ENCODE measurements around the gene RYR3.

The RYR3 gene

DNA sequence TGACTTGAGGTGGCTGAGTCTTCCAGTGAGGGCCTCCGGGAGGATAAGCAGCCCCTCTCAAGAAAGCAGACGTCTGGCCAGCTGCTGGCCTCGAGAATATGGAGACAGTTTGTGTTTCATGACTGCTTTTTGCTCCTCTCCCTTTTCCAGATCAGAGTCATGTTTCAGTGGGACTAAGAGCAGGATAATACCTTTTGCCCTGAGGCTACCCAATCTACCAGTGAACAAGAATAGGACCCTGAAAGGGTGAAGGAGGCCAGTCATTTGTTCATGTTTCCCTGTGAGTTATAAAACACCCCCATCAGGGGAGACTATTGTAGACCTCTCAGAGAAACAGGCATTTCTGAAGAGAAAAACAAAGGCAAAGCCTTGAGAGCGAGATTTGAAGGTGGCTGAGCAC lies 137.4 kb downstream of the RYR3 start:
- no peak for DNase-seq (ENCODE audit: low read depth in 2 of 2, low spot score in 1 of 2)

- DNase-seq (ENCODE audit: low read depth in 2 of 2, low spot score in 1 of 2), result no peak
Observed at GRCh38 chr15:33448961-33449606, 138.3 kb downstream of the RYR3 start.

- DNase-seq (ENCODE audit: low read depth in 2 of 2, low spot score in 1 of 2), result no peak
Observed at GRCh38 chr15:33449810-33450209, 139.0 kb downstream of the RYR3 start.

- DNase-seq (ENCODE audit: low read depth in 2 of 2, low spot score in 1 of 2), result no peak
Observed at GRCh38 chr15:33451385-33451784, 140.6 kb downstream of the RYR3 start.

DNA sequence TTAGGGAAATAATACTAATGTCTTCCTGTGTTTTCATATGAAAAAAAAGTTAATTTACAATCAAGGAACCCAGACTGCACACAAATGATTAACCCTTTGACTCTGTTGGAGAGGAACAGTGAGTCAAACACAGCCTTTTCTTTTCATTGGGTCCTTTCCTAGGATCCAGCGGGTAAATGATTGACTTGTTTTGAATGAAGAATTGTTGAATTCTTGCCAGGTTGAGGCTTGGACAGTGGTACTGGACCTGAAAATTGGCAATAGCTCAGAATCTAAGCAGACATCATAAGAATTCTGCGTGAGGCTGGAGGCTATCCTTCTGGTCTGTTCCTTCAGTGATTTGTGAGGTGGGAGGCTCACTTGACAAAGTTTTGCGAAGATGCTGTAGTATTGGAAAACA lies 143.0 kb downstream of the RYR3 start:
- DNase-seq (ENCODE audit: low read depth in 2 of 2, low spot score in 1 of 2), result no peak

GRCh38 chr15:33454346-33454745 lies 143.6 kb downstream of the RYR3 start:
- DNase-seq (ENCODE audit: low read depth in 2 of 2, low spot score in 1 of 2), result no peak

- no peak for DNase-seq (ENCODE audit: low read depth in 2 of 2, low spot score in 1 of 2)
Observed at GRCh38 chr15:33454996-33455395, 144.2 kb downstream of the RYR3 start.

DNA sequence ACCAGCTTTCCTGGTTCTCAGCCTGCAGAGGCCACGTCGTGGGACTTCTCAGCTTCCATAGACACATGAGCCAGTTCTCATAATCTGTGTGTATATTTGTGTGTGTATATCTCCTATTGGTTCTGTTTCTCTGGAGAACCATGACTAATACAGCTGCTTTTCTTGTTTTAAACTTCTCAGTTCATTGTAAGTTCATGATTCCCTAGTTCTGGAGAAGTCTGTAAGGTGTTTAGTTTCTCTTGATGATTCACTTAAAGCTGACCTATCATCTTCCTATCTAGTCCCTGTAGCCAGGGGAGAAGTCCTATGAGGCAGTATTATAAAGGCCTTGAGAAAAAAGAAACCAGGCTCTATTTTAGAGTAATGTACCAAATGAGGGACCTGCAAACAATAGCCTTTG lies 147.7 kb downstream of the RYR3 start:
- DNase-seq (ENCODE audit: low read depth in 2 of 2, low spot score in 1 of 2), result no peak

- DNase-seq (ENCODE audit: low read depth in 2 of 2, low spot score in 1 of 2), result no peak
Observed at GRCh38 chr15:33460166-33460805, 149.5 kb downstream of the RYR3 start.

DNA sequence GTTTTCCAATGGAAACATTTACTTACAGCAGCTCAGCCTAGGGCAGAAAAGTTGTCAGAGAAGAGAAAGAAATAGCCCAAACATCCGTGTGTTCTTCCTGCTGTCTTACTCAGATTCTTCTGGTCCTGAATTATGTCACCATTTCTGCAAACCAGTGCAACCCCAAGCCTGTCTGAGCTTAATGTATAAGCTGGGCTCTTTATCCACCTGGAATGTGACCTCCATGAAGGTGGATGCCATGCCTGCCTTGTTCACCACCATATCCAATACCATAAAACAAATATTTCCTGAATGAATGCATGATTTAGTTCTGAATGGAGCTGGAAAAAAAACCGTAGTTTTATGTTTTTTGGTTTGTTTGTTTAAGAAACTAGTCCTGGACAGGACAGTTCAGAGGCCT lies 150.9 kb downstream of the RYR3 start:
- DNase-seq (ENCODE audit: low read depth in 2 of 2, low spot score in 1 of 2), result no peak

DNA sequence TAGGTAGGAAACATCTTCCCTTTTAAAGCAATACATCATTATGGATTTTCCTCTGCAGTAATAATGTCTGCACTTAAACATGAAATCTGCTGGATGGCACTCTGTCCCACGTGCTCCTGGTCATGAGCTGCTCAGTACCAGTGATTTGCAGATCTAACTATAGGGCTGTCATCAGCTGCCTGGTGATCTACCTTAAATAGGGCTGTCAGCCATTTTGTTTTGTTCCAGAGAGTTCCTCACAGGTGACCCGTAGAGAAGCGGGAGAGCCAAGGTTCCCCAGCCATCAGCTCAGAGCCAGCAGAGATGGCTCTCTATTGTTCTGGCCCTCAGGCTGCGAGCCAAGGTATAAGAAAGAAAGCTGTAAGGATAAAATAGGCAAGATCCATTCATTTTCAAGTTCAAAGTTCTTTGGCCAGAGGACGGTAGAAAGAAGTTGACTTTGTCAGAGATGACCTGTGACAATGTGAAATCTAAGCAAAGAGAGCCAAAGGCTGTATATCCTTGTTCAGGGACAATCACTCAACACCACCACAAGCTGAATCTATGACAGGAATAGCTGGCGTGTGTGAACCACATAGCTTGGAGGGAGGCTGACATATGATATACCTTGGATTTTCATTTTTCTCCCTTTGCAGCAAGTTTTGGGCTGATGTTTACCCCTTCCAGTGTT lies 156.5 kb downstream of the RYR3 start:
- DNase-seq (ENCODE audit: low read depth in 2 of 2, low spot score in 1 of 2), result no peak

DNA sequence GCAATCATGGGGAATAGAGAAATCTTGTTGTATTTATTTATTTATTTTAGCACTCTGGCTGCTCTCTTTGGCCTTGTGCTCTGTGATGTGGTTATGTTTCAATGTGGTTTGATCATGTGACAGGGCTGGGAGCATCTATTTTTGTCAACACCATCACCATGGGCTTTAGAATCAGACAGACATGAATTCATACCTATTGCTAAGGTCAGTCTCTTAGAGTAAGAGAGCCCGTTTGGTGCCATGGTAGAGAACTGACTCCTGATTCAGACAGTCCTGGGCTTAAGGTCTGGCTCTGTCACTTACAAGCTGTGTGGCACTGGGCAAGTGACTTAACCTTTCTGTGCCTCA lies 157.0 kb downstream of the RYR3 start:
- no peak for DNase-seq (ENCODE audit: low read depth in 2 of 2, low spot score in 1 of 2)

DNA sequence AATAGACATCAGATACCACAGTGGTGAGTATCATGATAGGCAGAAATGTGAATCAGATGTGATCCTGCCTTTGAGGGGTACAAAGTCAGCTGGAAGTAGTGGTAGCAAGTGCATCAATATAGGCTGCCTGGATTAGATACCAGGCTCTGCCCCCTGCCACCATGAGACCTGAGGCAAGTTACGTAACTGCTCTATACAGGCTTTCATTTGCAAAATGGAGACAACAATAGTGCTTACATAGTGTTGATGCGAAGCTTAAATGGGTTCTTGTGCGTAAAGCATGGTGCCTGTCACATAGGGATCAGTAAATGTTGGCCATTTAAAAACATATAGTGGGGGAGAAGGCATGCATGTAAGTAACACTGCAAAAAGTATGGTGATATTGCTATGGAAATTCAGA lies 158.0 kb downstream of the RYR3 start:
- no peak for DNase-seq (ENCODE audit: low read depth in 2 of 2, low spot score in 1 of 2)

DNA sequence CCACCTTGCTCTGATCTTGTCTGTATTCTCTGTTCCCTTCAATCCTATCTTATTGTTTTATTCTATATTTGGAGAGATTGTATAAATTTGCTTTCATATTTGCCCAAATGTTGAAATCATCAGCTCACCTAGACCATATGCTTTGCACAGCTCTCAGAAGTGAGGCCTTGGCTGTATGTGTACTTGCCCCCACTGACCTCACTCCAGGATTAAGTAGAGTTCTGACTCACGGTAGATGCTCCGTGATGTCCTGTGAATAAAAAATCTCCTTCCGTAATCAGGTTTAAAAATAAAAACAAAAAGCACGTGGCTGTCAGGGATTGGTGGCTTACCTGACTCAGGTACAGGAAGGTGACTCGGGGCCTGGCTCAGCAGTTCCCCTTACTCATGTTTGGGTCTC lies 162.2 kb downstream of the RYR3 start:
- no peak for DNase-seq (ENCODE audit: low read depth in 2 of 2, low spot score in 1 of 2)

GRCh38 chr15:33473714-33474113 lies 162.9 kb downstream of the RYR3 start:
- no peak for DNase-seq (ENCODE audit: low read depth in 2 of 2, low spot score in 1 of 2)

GRCh38 chr15:33476076-33476475 lies 165.3 kb downstream of the RYR3 start:
- no peak for DNase-seq (ENCODE audit: low read depth in 2 of 2, low spot score in 1 of 2)

- no peak for DNase-seq (ENCODE audit: low read depth in 2 of 2, low spot score in 1 of 2)
Observed at GRCh38 chr15:33476908-33477307, 166.1 kb downstream of the RYR3 start.

DNA sequence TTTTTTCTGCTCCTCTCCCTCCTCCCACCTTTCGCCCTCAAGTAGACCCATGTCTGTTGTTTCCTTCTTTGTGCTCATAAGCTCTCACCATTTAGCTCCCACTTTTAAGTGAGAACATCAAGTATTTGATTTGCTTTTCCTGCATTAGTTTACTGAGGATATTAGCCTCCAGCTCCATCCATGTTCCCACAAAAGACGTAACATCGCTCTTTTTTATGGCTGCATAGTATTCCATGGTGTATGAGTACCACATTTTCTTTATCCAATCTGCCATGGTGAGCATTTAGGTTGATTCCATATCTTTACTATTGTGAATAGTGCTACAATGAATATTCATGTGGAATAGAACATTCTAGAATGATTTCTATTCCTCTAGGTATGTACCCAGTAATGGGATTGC lies 178.6 kb downstream of the RYR3 start:
- DNase-seq (ENCODE audit: low read depth in 2 of 2, low spot score in 1 of 2), result no peak

- no peak for DNase-seq (ENCODE audit: low read depth in 2 of 2, low spot score in 1 of 2)
Observed at GRCh38 chr15:33490703-33491102, 179.9 kb downstream of the RYR3 start.

DNA sequence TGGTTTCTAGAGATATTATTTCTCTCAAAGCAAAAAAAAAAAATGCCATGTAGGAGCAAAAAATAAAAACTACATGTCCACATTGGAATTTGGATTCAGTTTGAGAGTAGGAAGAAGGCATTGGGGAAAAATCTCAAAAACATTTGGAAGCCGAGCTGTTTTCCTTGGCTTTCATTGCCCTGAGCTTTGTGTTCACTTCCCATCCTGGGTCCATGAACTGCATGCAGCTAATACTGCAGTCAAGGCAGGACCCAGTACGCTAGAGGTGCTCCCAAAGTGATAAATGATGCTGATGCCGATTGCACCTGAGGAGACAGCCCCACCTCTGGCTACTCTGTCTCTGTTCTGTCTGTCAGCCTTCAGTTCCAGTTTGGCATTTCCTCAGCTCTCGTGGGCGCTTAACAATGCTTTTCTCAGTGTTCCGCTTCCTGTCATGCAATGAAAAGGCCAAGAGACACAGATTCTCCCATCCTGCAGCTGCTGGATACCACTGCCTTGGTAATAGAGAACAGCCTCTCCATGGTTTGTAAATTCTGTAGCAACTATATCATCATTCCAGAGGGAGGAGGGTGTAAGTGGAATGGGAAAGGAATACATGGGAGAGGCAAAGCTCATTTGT lies 181.8 kb downstream of the RYR3 start:
- DNase-seq (ENCODE audit: low read depth in 2 of 2, low spot score in 1 of 2), result no peak

DNA sequence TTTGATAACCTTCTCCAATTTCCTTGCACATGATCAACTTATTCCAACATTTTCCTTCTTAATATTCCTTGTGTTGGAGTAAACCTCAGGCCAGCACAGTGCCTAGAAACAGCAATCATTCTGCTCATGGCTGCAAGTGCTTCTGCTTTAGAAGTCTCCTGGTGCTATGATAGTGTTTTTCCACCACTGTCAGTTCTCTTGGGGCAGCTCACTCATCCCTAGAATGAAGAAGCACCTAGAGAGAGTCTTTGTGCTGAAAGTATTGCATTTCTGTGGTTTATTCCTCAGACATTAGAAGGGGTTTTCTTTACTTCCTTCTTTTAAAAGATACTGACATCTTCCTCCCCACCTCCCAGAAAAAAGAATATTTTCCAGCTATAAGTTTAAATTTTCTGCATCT lies 183.5 kb downstream of the RYR3 start:
- no peak for DNase-seq (ENCODE audit: low read depth in 2 of 2, low spot score in 1 of 2)

- no peak for DNase-seq (ENCODE audit: low read depth in 2 of 2, low spot score in 1 of 2)
Observed at GRCh38 chr15:33500432-33501195, 189.8 kb downstream of the RYR3 start.
